ENCODE results near the gene BMERB1.
"Not testable (repeated sequence)": the region's sequence is repeated elsewhere in the genome, so short reads cannot be mapped to it uniquely, and the experiment has no call there.

BMERB1 gene

GRCh38 chr16:15401972-15402371 is 32.4 kb upstream of the BMERB1 start:
- H3K4me3 ChIP-seq (ENCODE audit: control insufficient read depth, low read depth, low read length): no peak overlapping the region
- no peak for TF ChIP-seq CTCF (IDR thresholded peaks at IDR 0.05; ENCODE audit: control insufficient read depth, insufficient read depth, low read depth, low read length, missing control alignments)
- no peak for DNase-seq (ENCODE audit: low read depth)

- TF ChIP-seq CTCF (IDR thresholded peaks at IDR 0.05; ENCODE audit: control insufficient read depth, insufficient read depth, low read depth, low read length, missing control alignments): no peak
- no peak overlapping the region for H3K4me3 ChIP-seq (ENCODE audit: control insufficient read depth, low read depth, low read length)
- DNase-seq (ENCODE audit: low read depth): no peak
Measured at GRCh38 chr16:15403392-15403995, 30.9 kb upstream of the BMERB1 start.

- H3K4me3 ChIP-seq (ENCODE audit: control insufficient read depth, low read depth, low read length); DNase-seq (ENCODE audit: low read depth): not testable (repeated sequence)
Measured at GRCh38 chr16:15404091-15404490, 30.3 kb upstream of the BMERB1 start.

GRCh38 chr16:15404792-15405191 is 29.6 kb upstream of the BMERB1 start:
- no peak for TF ChIP-seq CTCF (IDR thresholded peaks at IDR 0.05; ENCODE audit: control insufficient read depth, insufficient read depth, low read depth, low read length, missing control alignments)
- DNase-seq (ENCODE audit: low read depth): no peak

GRCh38 chr16:15407756-15408155 is 26.6 kb upstream of the BMERB1 start:
- DNase-seq (ENCODE audit: low read depth): not testable (repeated sequence)

More at GRCh38 chr16:15404792-15405191, 29.6 kb upstream of the BMERB1 start:
- no peak overlapping the region for H3K4me3 ChIP-seq (ENCODE audit: control insufficient read depth, low read depth, low read length)

GRCh38 chr16:15409476-15409875 is 24.9 kb upstream of the BMERB1 start:
- not testable (repeated sequence) for H3K4me3 ChIP-seq (ENCODE audit: control insufficient read depth, low read depth, low read length); DNase-seq (ENCODE audit: low read depth)

More at GRCh38 chr16:15407756-15408155, 26.6 kb upstream of the BMERB1 start:
- H3K4me3 ChIP-seq (ENCODE audit: control insufficient read depth, low read depth, low read length): not testable (repeated sequence)

GRCh38 chr16:15415511-15415985 is 18.8 kb upstream of the BMERB1 start:
- no peak for DNase-seq (ENCODE audit: low read depth)
- no peak overlapping the region for H3K4me3 ChIP-seq (ENCODE audit: control insufficient read depth, low read depth, low read length)
- TF ChIP-seq CTCF (IDR thresholded peaks at IDR 0.05; ENCODE audit: control insufficient read depth, insufficient read depth, low read depth, low read length, missing control alignments): no peak

GRCh38 chr16:15417197-15417596 is 17.2 kb upstream of the BMERB1 start:
- TF ChIP-seq CTCF (IDR thresholded peaks at IDR 0.05; ENCODE audit: control insufficient read depth, insufficient read depth, low read depth, low read length, missing control alignments): no peak

More at GRCh38 chr16:15417197-15417596, 17.2 kb upstream of the BMERB1 start:
- no peak overlapping the region for H3K4me3 ChIP-seq (ENCODE audit: control insufficient read depth, low read depth, low read length)
- DNase-seq (ENCODE audit: low read depth): no peak
